ENCODE data around the gene SFSWAP.
A peak's percentile ranks its signal among the peaks of the same experiment; 100 is the strongest.
"Not testable (repeated sequence)": the region's sequence is repeated elsewhere in the genome, so short reads cannot be mapped to it uniquely, and the experiment has no call there.

Gene SFSWAP

GRCh38 chr12:131703161-131703560, 7.7 kb upstream of the SFSWAP start:
- DNase-seq, result no peak

GRCh38 chr12:131704509-131704908, 6.4 kb upstream of the SFSWAP start:
- DNase-seq, result no peak

- DNase-seq, result not testable (repeated sequence)
Measured at GRCh38 chr12:131706709-131707108, 4.2 kb upstream of the SFSWAP start.

GRCh38 chr12:131709226-131709625, 1.7 kb upstream of the SFSWAP start:
- no peak for DNase-seq

- peak; percentile 7 for DNase-seq
Measured at GRCh38 chr12:131711551-131712205, 788 bp downstream of the SFSWAP start.

- no peak for DNase-seq
Measured at GRCh38 chr12:131713349-131713748, 2.5 kb downstream of the SFSWAP start.

GRCh38 chr12:131714759-131715158, 3.9 kb downstream of the SFSWAP start:
- DNase-seq, result no peak

- no peak for DNase-seq
Measured at GRCh38 chr12:131716282-131716681, 5.4 kb downstream of the SFSWAP start.

- no peak for DNase-seq
Measured at GRCh38 chr12:131720241-131720640, 9.4 kb downstream of the SFSWAP start.

GRCh38 chr12:131720921-131721320, 10.0 kb downstream of the SFSWAP start:
- no peak for DNase-seq

GRCh38 chr12:131721548-131721947, 10.7 kb downstream of the SFSWAP start:
- DNase-seq, result no peak

- DNase-seq, result no peak
Measured at GRCh38 chr12:131723532-131723931, 12.6 kb downstream of the SFSWAP start.

GRCh38 chr12:131724534-131724933, 13.6 kb downstream of the SFSWAP start:
- DNase-seq, result no peak

GRCh38 chr12:131725503-131725902, 14.6 kb downstream of the SFSWAP start:
- DNase-seq, result no peak

GRCh38 chr12:131728720-131729119, 17.8 kb downstream of the SFSWAP start:
- DNase-seq, result no peak

- no peak for DNase-seq
Measured at GRCh38 chr12:131729254-131729955, 18.5 kb downstream of the SFSWAP start.

- DNase-seq, result no peak
Measured at GRCh38 chr12:131732996-131733615, 22.2 kb downstream of the SFSWAP start.

GRCh38 chr12:131733874-131734273, 23.0 kb downstream of the SFSWAP start:
- no peak for DNase-seq

GRCh38 chr12:131734336-131735152, 23.7 kb downstream of the SFSWAP start:
- DNase-seq, result no peak

GRCh38 chr12:131735153-131735456, 24.2 kb downstream of the SFSWAP start:
- no peak for DNase-seq

- no peak for DNase-seq
Measured at GRCh38 chr12:131735476-131736445, 24.9 kb downstream of the SFSWAP start.

GRCh38 chr12:131736446-131737149, 25.7 kb downstream of the SFSWAP start:
- DNase-seq, result no peak

Measured in activated CD4-positive, alpha-beta T cell treated with anti-CD3 and anti-CD28 coated beads, Interleukin-10, Interleukin-2, amounts not matched to agents 100 ng/mL and 50 ng/mL, durations not matched to agents 16 hours and 8 hours (primary cell).